ENCODE data around the gene WDR88. TPM values are rescaled to one million over a fixed set of nuclear protein-coding genes. Genes with fewer than 3 reads are reported as not detected.

WDR88 gene
- total and polyA plus RNA-seq, 2 of the 8 experiments (the other 6 are each of a cell fraction or from before 2014, with no cell fraction given) = not detected

- ChIA-PET CTCF (ENCODE audit: partially characterized antibody) (interaction anchor here (1.0 to 3.8 kb wide), 7 partner anchors 8 to 36 kb away, joined by 3 to 12 read pairs (median 5); no protein-coding TSS in a partner anchor), POLR2A (ENCODE audit: partially characterized antibody) (no interaction called here)
- Histone ChIP-seq H2BK15ac (ENCODE audit: low read length) (no peak overlapping the region), H4K8ac (ENCODE audit: extremely low read depth, insufficient read depth, low read length) (no peak overlapping the region), H3K9me3 (ENCODE audit: insufficient read depth in 2 of 2, low read depth in 1 of 2, low read length in 1 of 2) (peaks cover 0 to 5% of the 10 kb centered on the region in 2 experiments; a peak in 1 of 4 replicates), H4K5ac (ENCODE audit: insufficient read length, low read depth, low read length) (no peak overlapping the region), H3K4me3 (ENCODE audit: extremely low read depth in 1 of 4, insufficient read depth in 2 of 4, low read depth in 3 of 4, low read length in 4 of 4) (no peak overlapping the region), H3K4me2 (ENCODE audit: insufficient read depth in 1 of 2, low read depth in 2 of 2, low read length in 2 of 2) (no peak overlapping the region), H3K79me1 (ENCODE audit: low read depth, low read length) (no peaks in the 10 kb centered on the region), H2AK5ac (ENCODE audit: low read depth, low read length) (no peak overlapping the region), H3K36me3 (ENCODE audit: control insufficient read depth in 2 of 4, insufficient read depth in 4 of 4, low read length in 3 of 4) (no peaks in the 10 kb centered on the region), H2BK5ac (ENCODE audit: low read depth, low read length) (no peak overlapping the region), H4K91ac (replicated peaks; ENCODE audit: insufficient read length, low read length) (no peak overlapping the region), H3K4me1 (replicated peaks in 1 of 4; ENCODE audit: control insufficient read depth in 3 of 4, insufficient read depth in 4 of 4, low read length in 3 of 4) (no peaks in the 10 kb centered on the region), H3K23ac (ENCODE audit: insufficient read length) (no peak overlapping the region), H3K27ac (ENCODE audit: low read depth, low read length) (no peak overlapping the region), H3K56ac (replicated peaks; ENCODE audit: insufficient read length, low read depth, low read length) (no peak overlapping the region), H3K79me2 (ENCODE audit: control insufficient read depth in 1 of 2, insufficient read depth in 2 of 2, low read length in 2 of 2) (no peaks in the 10 kb centered on the region), H3K18ac (ENCODE audit: extremely low read depth, low read length) (no peak overlapping the region), H3K27me3 (replicated peaks in 1 of 4; ENCODE audit: control insufficient read depth in 3 of 4, extremely low read depth in 1 of 4, insufficient read depth in 3 of 4, low read length in 3 of 4) (no peaks in the 10 kb centered on the region), H3K4ac (replicated peaks; ENCODE audit: insufficient read length, low read depth, low read length) (no peak overlapping the region), H3K9ac (replicated peaks in 1 of 4; ENCODE audit: extremely low read depth in 1 of 4, low read depth in 3 of 4, low read length in 3 of 4) (no peak overlapping the region), H3K23me2 (ENCODE audit: low read depth, low read length) (0 out of 2 replicates have a peak, but pooled peaks cover 2% of the 10 kb centered on the region), H2BK12ac (ENCODE audit: low read depth, low read length) (no peak overlapping the region; the same call in 1 of the 2 replicates), H2BK20ac (ENCODE audit: low read length) (no peak overlapping the region), H2BK120ac (replicated peaks; ENCODE audit: low read depth, low read length) (no peak overlapping the region), H3K14ac (ENCODE audit: insufficient read length) (no peak overlapping the region), H4K20me1 (replicated peaks in 1 of 2; ENCODE audit: control insufficient read depth in 1 of 2, insufficient read depth in 2 of 2, low read length in 2 of 2) (no peaks in the 10 kb centered on the region), H2AFZ (ENCODE audit: low read length) (no peak overlapping the region)
- 90% methylated on average over 5 of the region's 5 CpGs; no CpG with 5 or more reads in 1 of the 2 experiments for WGBS, 2 experiments (ENCODE audit: extremely low coverage in 1 of 2, insufficient coverage in 1 of 2, insufficient read length in 1 of 2, insufficient replicate concordance in 2 of 2, low coverage in 1 of 2, low lambda C conversion rate in 2 of 2, missing lambda C conversion rate in 1 of 2)
- no peak for FAIRE-seq
- DNase-seq (ENCODE audit: low read depth in 1 of 2, low spot score in 2 of 2) = no peak
- no peak for TF ChIP-seq SIRT6 (IDR thresholded peaks at IDR 0.05; ENCODE audit: low read length)
- no peak for TF ChIP-seq EGR1 (IDR thresholded peaks at IDR 0.05; ENCODE audit: borderline replicate concordance, low read depth, low read length)
- no peak for TF ChIP-seq YY1 (IDR thresholded peaks at IDR 0.05; ENCODE audit: low read depth, low read length)
- TF ChIP-seq HDAC2 (IDR thresholded peaks at IDR 0.05; ENCODE audit: borderline replicate concordance in 1 of 2, low read depth in 2 of 2, low read length in 2 of 2) = no peak
- no peak for TF ChIP-seq RFX5 (IDR thresholded peaks at IDR 0.05; ENCODE audit: borderline replicate concordance, low read depth, low read length)
- TF ChIP-seq JUND (IDR thresholded peaks at IDR 0.05; ENCODE audit: low read length) = no peak
- TF ChIP-seq EP300 (IDR thresholded peaks at IDR 0.05; ENCODE audit: borderline replicate concordance in 1 of 2, low read depth in 2 of 2, low read length in 2 of 2) = no peak
- no peak for TF ChIP-seq MAFK (IDR thresholded peaks at IDR 0.05; ENCODE audit: low read depth, low read length)
- TF ChIP-seq RAD21 (IDR thresholded peaks at IDR 0.05 in 1 of 2, conservative IDR thresholded peaks at IDR 0.05 in 1 of 2; ENCODE audit: low read depth in 2 of 2, low read length in 2 of 2) = no peak
- TF ChIP-seq ASH2L (IDR thresholded peaks at IDR 0.05; ENCODE audit: low read length) = no peak
Observed at GRCh38 chr19:33156334-33156733, 24.4 kb downstream of the WDR88 start.

Measured in H1 (cell line).